Measurements from ENCODE around the gene ELAC1.

GRCh38 chr18:50928551-50928950 is 39.3 kb upstream of the ELAC1 start:
- TF ChIP-seq, protein P1, sequence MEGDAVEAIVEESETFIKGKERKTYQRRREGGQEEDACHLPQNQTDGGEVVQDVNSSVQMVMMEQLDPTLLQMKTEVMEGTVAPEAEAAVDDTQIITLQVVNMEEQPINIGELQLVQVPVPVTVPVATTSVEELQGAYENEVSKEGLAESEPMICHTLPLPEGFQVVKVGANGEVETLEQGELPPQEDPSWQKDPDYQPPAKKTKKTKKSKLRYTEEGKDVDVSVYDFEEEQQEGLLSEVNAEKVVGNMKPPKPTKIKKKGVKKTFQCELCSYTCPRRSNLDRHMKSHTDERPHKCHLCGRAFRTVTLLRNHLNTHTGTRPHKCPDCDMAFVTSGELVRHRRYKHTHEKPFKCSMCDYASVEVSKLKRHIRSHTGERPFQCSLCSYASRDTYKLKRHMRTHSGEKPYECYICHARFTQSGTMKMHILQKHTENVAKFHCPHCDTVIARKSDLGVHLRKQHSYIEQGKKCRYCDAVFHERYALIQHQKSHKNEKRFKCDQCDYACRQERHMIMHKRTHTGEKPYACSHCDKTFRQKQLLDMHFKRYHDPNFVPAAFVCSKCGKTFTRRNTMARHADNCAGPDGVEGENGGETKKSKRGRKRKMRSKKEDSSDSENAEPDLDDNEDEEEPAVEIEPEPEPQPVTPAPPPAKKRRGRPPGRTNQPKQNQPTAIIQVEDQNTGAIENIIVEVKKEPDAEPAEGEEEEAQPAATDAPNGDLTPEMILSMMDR (optimal IDR thresholded peaks at IDR 0.05 in 1 of 3, IDR thresholded peaks at IDR 0.05 in 1 of 3, conservative IDR thresholded peaks at IDR 0.05 in 1 of 3; ENCODE audit: extremely low read depth in 1 of 3, insufficient read depth in 2 of 3, low read length in 3 of 3): no peak
- no peak for TF ChIP-seq EZH2 (IDR thresholded peaks at IDR 0.05; ENCODE audit: low read length)
